Measurements from ENCODE around the gene SH3D21.

SH3D21 gene

GRCh38 chr1:36329817-36330216 lies 23.6 kb downstream of the SH3D21 start:
- H3K4me1 ChIP-seq (ENCODE audit: insufficient read depth, poor library complexity, severe bottlenecking) = no peaks in the 10 kb centered on the region

GRCh38 chr1:36330940-36331339 lies 24.8 kb downstream of the SH3D21 start:
- Histone ChIP-seq H3K27ac (ENCODE audit: poor library complexity, severe bottlenecking) (no peak overlapping the region), H3K27me3 (ENCODE audit: insufficient read depth, poor library complexity, severe bottlenecking) (no peaks in the 10 kb centered on the region), H3K4me1 (ENCODE audit: insufficient read depth, poor library complexity, severe bottlenecking) (no peaks in the 10 kb centered on the region), H3K9me3 (ENCODE audit: severe bottlenecking) (no peaks in the 10 kb centered on the region), H3K36me3 (ENCODE audit: low read depth) (no peaks in the 10 kb centered on the region), H3K4me3 (ENCODE audit: severe bottlenecking) (no peak overlapping the region)
- DNase-seq (ENCODE audit: low spot score) (no peak), ATAC-seq (ENCODE audit: low read depth) (no peak)
- TF ChIP-seq CTCF (IDR thresholded peaks at IDR 0.05; ENCODE audit: poor library complexity, severe bottlenecking) = no peak

More at GRCh38 chr1:36329817-36330216, 23.6 kb downstream of the SH3D21 start:
- Histone ChIP-seq H3K27ac (ENCODE audit: poor library complexity, severe bottlenecking) (no peak overlapping the region), H3K27me3 (ENCODE audit: insufficient read depth, poor library complexity, severe bottlenecking) (no peaks in the 10 kb centered on the region), H3K36me3 (ENCODE audit: low read depth) (no peaks in the 10 kb centered on the region), H3K9me3 (ENCODE audit: severe bottlenecking) (no peaks in the 10 kb centered on the region), H3K4me3 (ENCODE audit: severe bottlenecking) (no peak overlapping the region)
- DNase-seq (ENCODE audit: low spot score) (no peak), ATAC-seq (ENCODE audit: low read depth) (no peak)
- no peak for TF ChIP-seq CTCF (IDR thresholded peaks at IDR 0.05; ENCODE audit: poor library complexity, severe bottlenecking)

GRCh38 chr1:36337830-36338229 lies 31.7 kb downstream of the SH3D21 start:
- ATAC-seq (ENCODE audit: low read depth) (no peak), DNase-seq (ENCODE audit: low spot score) (no peak)
- Histone ChIP-seq H3K9me3 (ENCODE audit: severe bottlenecking) (no peaks in the 10 kb centered on the region), H3K27me3 (ENCODE audit: insufficient read depth, poor library complexity, severe bottlenecking) (no peaks in the 10 kb centered on the region), H3K27ac (ENCODE audit: poor library complexity, severe bottlenecking) (no peak overlapping the region), H3K36me3 (ENCODE audit: low read depth) (peaks cover 8% of the 10 kb centered on the region), H3K4me1 (ENCODE audit: insufficient read depth, poor library complexity, severe bottlenecking) (no peaks in the 10 kb centered on the region), H3K4me3 (ENCODE audit: severe bottlenecking) (no peak overlapping the region)
- TF ChIP-seq CTCF (IDR thresholded peaks at IDR 0.05; ENCODE audit: poor library complexity, severe bottlenecking) = no peak

- ATAC-seq (ENCODE audit: low read depth) (no peak), DNase-seq (ENCODE audit: low spot score) (no peak)
- no peaks in the 10 kb centered on the region for H3K27me3 ChIP-seq (ENCODE audit: insufficient read depth, poor library complexity, severe bottlenecking)
- no peaks in the 10 kb centered on the region for H3K9me3 ChIP-seq (ENCODE audit: severe bottlenecking)
- peaks cover 16% of the 10 kb centered on the region for H3K36me3 ChIP-seq (ENCODE audit: low read depth)
- no peak overlapping the region for H3K4me3 ChIP-seq (ENCODE audit: severe bottlenecking)
- no peak for TF ChIP-seq CTCF (IDR thresholded peaks at IDR 0.05; ENCODE audit: poor library complexity, severe bottlenecking)
- H3K4me1 ChIP-seq (ENCODE audit: insufficient read depth, poor library complexity, severe bottlenecking) = peaks cover 4% of the 10 kb centered on the region
- no peak overlapping the region for H3K27ac ChIP-seq (ENCODE audit: poor library complexity, severe bottlenecking)
These were observed 33.0 kb downstream of the SH3D21 start for GRCh38 chr1:36339215-36339614.

GRCh38 chr1:36339615-36340014 lies 33.4 kb downstream of the SH3D21 start:
- ATAC-seq (ENCODE audit: low read depth) (no peak), DNase-seq (ENCODE audit: low spot score) (no peak)
- H3K36me3 ChIP-seq (ENCODE audit: low read depth) = peaks cover 16% of the 10 kb centered on the region
- no peak overlapping the region for H3K4me3 ChIP-seq (ENCODE audit: severe bottlenecking)
- H3K27ac ChIP-seq (ENCODE audit: poor library complexity, severe bottlenecking) = no peak overlapping the region
- peaks cover 4% of the 10 kb centered on the region for H3K4me1 ChIP-seq (ENCODE audit: insufficient read depth, poor library complexity, severe bottlenecking)
- TF ChIP-seq CTCF (IDR thresholded peaks at IDR 0.05; ENCODE audit: poor library complexity, severe bottlenecking) = no peak
- H3K9me3 ChIP-seq (ENCODE audit: severe bottlenecking) = no peaks in the 10 kb centered on the region
- no peaks in the 10 kb centered on the region for H3K27me3 ChIP-seq (ENCODE audit: insufficient read depth, poor library complexity, severe bottlenecking)

Measured in RWPE2 (cell line).